Keratinocyte (primary cell): ENCODE measurements around the gene ATXN7L3B. TPM values are rescaled to one million over a fixed set of nuclear protein-coding genes. Genes with fewer than 3 reads are reported as not detected.

Source experiments
- DNase-seq: peaks from one replicate; pipeline ENCODE4 v3.0.0-alpha.2; 2011; ENCODE audit warnings: low read depth, missing footprints, low spot score
- FAIRE-seq: peaks from 2 replicates; lab custom pipeline; 2011; peaks lifted over from hg19 to GRCh38; lab: Jason Lieb, UNC
- H2AFZ ChIP-seq: 2 replicates; pipeline ENCODE4 v1.6.0; 2012; ENCODE audit warnings: low read length, control low read depth, inconsistent platforms; ENCODE audit not compliant: control insufficient read depth
- H3K27ac ChIP-seq: 2 replicates; pipeline ENCODE4 v1.5.1; 2011; ENCODE audit warnings: low read length; ENCODE audit not compliant: control insufficient read depth, insufficient read depth
- H3K27me3 ChIP-seq: 3 replicates; pipeline ENCODE4 v1.6.0; 2011; ENCODE audit warnings: low read length; ENCODE audit not compliant: control insufficient read depth, insufficient read depth; ENCODE audit errors: extremely low read depth
- H3K36me3 ChIP-seq, 2 experiments: 2 replicates in 1 of 2; 3 replicates in 1 of 2; pipeline ENCODE4 v1.5.1; 2011; ENCODE audit warnings: low read length in 2 of 2, mild to moderate bottlenecking in 1 of 2; ENCODE audit not compliant: control insufficient read depth in 2 of 2, insufficient read depth in 2 of 2; ENCODE audit errors: extremely low read depth in 1 of 2
- H3K4me1 ChIP-seq: 3 replicates; pipeline ENCODE4 v1.5.1; 2011; ENCODE audit warnings: low read length; ENCODE audit not compliant: control insufficient read depth, insufficient read depth; ENCODE audit errors: extremely low read depth
- H3K4me2 ChIP-seq: 3 replicates; pipeline ENCODE4 v1.6.0; 2011; ENCODE audit warnings: low read depth, low read length; ENCODE audit not compliant: control insufficient read depth, insufficient read depth; ENCODE audit errors: extremely low read depth
- H3K4me3 ChIP-seq, 3 experiments: fragments of 200-600 bp in 1 of 3; sonication (generic) in 1 of 3; 2 replicates in 2 of 3; 3 replicates in 1 of 3; pipeline ENCODE4 v1.5.1; 2011 to 2016; ENCODE audit warnings: low read length in 3 of 3, mild to moderate bottlenecking in 3 of 3, control low read depth in 2 of 3, inconsistent platforms in 1 of 3, low read depth in 1 of 3, mixed read lengths in 1 of 3, mixed run types in 1 of 3, moderate library complexity in 1 of 3; ENCODE audit not compliant: control insufficient read depth in 2 of 3, insufficient read depth in 2 of 3; ENCODE audit errors: extremely low read depth in 1 of 3
- H3K79me2 ChIP-seq: 2 replicates; pipeline ENCODE4 v1.6.0; 2012; ENCODE audit warnings: low read length; ENCODE audit not compliant: control insufficient read depth, insufficient read depth
- H3K9ac ChIP-seq: 3 replicates; pipeline ENCODE4 v1.6.0; 2011; ENCODE audit warnings: low read length; ENCODE audit not compliant: control insufficient read depth, insufficient read depth; ENCODE audit errors: extremely low read depth
- H3K9me1 ChIP-seq: 3 replicates; pipeline ENCODE4 v1.6.0; 2011; ENCODE audit warnings: low read length; ENCODE audit not compliant: control insufficient read depth, insufficient read depth; ENCODE audit errors: extremely low read depth
- H3K9me3 ChIP-seq: 2 replicates; pipeline ENCODE4 v1.5.1; 2012; ENCODE audit warnings: low read depth, low read length; ENCODE audit not compliant: control insufficient read depth
- H4K20me1 ChIP-seq: 3 replicates; pipeline ENCODE4 v1.6.0; 2011; ENCODE audit warnings: low read length; ENCODE audit not compliant: control insufficient read depth, insufficient read depth; ENCODE audit errors: extremely low read depth
- CTCF ChIP-seq, 3 experiments: IDR thresholded peaks in 1 of 3; conservative IDR thresholded peaks in 1 of 3; optimal IDR thresholded peaks in 1 of 3; 2 replicates in 2 of 3; 3 replicates in 1 of 3; pipeline versions ENCODE3 to v1.5.1; 2011; ENCODE audit warnings: low read length in 3 of 3, mild to moderate bottlenecking in 3 of 3, moderate library complexity in 2 of 3, control low read depth in 1 of 3, inconsistent platforms in 1 of 3; ENCODE audit not compliant: insufficient read depth in 2 of 3; ENCODE audit errors: extremely low read depth in 1 of 3
- EZH2 ChIP-seq: IDR thresholded peaks from one replicate; pipeline ENCODE4 v1.6.1; 2012; ENCODE audit warnings: inconsistent platforms, mild to moderate bottlenecking, low read length, moderate library complexity
- dilution Hi-C: fragments of 300-500 bp; cut with MboI; formaldehyde crosslinking; loops from one replicate; pipeline ENCODE4 v1.7.0; 2020; ENCODE audit warnings: low sequenced_read_pairs; ENCODE audit not compliant: extremely low pct_ligation_motif_present
- polyA plus RNA-seq, 5 experiments: library from polyadenylated mRNA; depleted of rRNA in 3 of 5; stranded (reverse) in 3 of 5; stranded (forward) in 1 of 5; unstranded in 1 of 5; fragments of >200 nt; gene quantifications; 1 replicate in 1 of 5; 2 replicates in 3 of 5; 3 replicates in 1 of 5; pipeline versions ENCODE4 v1.2.1 to v1.2.3, GENCODE V29; 2011 to 2012; ENCODE audit warnings: missing spikeins in 2 of 5, low read depth in 1 of 5, low replicate concordance in 1 of 5

ATXN7L3B gene
- polyA plus RNA-seq, 1 donor (not counting 4 experiments of a cell fraction or from before 2014, with no cell fraction given) = 16.0 TPM

- Histone ChIP-seq H3K79me2 (no peaks in the 10 kb centered on the region), H3K9me1 (no peaks in the 10 kb centered on the region), H3K9me3 (no peaks in the 10 kb centered on the region), H3K27ac (no peak overlapping the region), H2AFZ (peak overlapping the region; percentile 37), H3K27me3 (no peaks in the 10 kb centered on the region), H3K36me3 (no peaks in the 10 kb centered on the region), H4K20me1 (no peaks in the 10 kb centered on the region), H3K4me2 (no peak overlapping the region), H3K9ac (no peak overlapping the region), H3K4me1 (no peaks in the 10 kb centered on the region), H3K4me3 (no peak overlapping the region)
- DNase-seq (no peak), FAIRE-seq (no peak)
- TF ChIP-seq EZH2 (no peak), CTCF (optimal IDR thresholded peaks at IDR 0.05 in 1 of 3, IDR thresholded peaks at IDR 0.05 in 1 of 3, conservative IDR thresholded peaks at IDR 0.05 in 1 of 3; ENCODE audit: extremely low read depth in 1 of 3, insufficient read depth in 2 of 3, low read length in 3 of 3) (no peak)
- dilution Hi-C loops = no loop called here
Observed at GRCh38 chr12:74586251-74586650, 48.6 kb downstream of the ATXN7L3B start.
